ENCODE measurements around the gene ALKBH6.
A peak's percentile ranks its signal among the peaks of the same experiment; 100 is the strongest.
"Not testable (repeated sequence)": the region's sequence is repeated elsewhere in the genome, so short reads cannot be mapped to it uniquely, and the experiment has no call there.

ALKBH6 gene
- total RNA-seq, result 2.5 to 7.3 (median 3.8) reads per million in 3 experiments

DNA sequence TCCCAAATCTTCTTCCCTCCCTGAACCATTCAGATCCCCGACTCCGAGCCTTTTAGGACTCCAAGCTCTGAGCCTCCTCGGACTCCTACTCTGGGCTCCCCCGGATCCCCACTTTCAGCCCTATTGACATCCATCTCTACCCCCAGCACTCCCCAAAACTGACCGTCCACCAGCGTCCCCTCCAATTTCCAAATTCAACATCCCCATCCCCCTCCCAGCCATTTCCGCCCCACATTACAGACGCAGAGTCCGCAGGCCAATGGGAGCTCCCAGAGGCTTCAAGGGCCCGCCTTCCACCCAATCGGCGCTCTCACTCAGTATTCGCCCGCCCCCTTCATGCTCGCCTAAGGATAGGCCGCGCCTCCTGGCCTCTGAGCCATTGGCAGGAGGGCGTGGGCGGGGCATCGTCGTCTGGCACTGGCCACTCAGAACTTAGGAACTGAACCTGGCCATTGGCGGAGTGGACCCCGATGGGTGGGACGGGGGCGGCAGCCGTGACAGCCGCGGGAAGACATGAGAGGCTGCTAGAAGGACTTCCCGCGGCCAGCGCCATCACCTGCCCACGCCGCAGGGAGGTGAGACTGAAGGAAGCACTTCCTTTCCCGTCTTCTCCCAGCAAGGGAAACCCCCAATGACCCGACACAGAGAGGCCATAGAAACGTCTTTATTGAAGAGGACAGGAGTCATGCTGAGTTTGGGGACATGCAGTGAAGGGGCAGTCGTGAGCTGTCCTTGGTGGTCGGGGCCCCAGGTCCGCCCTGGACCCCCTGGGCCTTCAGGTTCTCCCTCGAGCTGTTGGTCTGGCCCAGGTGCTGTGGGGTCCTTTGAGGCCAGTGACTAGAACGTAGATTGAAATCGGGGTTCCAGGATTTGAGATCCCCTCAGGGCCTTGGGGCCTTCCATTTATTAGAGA, at the start of gene ALKBH6:
ALKBH6 (minus strand) TSS at position 202 of the 913 bp plus-strand sequence. CDS start 816 bp downstream, outside the sequence.
- peak; percentile 98 for DNase-seq

DNA sequence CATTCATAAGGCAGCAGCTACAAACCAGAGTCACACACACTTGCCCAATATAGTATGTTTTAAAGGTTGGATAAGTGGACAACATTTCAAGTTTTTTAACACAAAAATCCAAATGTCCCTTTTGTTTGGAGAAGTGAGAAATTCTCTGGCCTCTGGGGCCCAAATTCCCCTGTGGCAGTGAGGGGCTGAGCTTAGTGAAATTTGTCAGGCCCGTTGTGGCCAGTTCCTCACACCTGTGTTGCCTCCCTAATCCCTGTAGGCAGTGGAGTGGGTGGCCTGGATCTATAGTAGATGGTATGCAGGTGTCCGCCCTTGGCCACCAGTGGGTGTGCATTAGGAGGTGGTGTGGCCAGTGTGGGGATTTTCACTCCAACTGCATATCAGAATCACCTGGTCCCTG, 47.4 kb upstream of the ALKBH6 start:
- no peak for DNase-seq

DNA sequence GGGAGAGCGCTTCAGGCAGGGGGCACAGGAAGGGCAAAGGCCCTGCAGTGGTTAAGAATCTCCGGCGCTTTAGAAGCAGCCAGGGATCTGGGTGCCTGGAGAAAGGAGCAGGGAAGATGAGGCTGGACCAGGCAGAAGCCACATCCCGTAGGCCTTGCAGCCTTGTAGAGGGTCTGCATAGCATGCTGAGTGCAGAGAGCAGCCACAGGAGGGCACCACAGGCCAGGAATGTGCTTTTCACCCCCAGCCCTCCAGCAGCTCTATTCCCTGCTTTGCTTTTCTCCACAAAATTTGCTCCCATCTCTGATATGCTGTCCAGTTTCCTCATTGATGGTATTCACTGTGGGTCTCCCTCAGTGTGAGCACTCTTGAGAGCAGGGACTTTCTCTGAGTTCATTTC, 46.4 kb upstream of the ALKBH6 start:
- no peak for DNase-seq

DNA sequence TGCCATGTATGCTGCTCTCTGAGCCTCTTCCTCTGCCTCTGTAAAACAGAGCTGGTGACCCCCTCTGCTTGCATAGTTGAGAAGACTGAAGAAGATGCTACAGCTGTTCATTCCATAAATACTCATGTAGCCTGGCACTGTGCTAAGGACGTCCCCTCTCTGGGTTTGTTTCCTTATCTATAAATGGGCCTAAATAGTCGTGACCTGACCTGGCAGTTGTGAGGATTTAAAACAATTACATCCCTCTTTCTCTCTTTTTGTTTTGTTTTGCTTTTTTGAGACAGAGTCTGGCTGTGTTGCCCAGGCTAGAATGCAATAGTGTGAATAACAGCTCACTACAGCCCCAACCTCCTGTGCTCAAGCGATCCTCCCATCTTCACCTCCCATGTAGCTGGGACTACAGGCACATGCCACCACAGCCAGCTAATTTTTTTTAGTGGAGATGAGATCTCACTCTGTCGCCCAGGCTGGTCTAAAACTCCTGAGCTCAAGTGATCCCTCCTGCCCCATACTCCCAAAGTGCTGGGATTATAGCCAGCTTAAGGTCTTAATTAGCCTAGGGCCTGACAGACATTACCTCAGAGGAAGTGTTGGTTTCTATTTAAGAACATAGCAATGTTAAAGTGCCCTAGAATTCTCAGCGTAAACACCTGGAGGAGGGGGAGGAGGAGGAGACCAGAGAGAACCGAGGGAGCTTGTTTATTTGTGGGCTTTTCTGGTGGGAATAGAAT, 45.3 kb upstream of the ALKBH6 start:
- no peak for DNase-seq

DNA sequence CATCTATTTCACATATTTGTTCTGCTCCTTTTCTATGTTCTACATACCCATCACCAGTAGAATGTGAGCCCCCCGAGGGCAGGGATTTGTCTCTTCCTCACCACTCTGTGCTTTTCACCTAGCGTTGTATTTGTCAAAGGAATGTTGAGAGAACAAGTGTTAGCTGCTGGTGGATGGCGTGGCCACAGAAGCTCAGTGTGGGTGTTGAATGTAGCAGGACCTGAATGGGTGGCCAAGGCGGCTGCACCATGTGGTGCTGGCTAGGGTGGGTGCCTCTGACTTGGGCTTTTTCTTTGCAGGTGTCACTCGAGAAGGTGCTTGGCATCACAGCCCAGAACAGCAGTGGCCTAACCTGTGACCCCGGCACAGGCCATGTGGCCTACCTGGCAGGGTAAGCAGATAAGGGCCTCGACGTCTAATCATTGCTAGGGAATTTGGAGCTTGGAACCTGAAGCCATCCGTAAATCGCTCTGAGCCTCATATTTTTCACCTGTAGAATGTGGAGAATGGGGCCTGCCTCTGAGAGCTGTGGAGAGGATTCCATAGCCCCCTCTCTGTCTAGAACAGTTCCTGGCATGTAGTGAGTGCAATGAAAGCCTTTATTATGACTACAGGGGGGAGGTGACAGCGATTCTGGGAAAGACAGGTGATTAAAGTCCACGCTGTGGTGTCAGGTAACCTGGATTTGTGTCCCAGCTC, 44.6 kb upstream of the ALKBH6 start:
- DNase-seq, result no peak

DNA sequence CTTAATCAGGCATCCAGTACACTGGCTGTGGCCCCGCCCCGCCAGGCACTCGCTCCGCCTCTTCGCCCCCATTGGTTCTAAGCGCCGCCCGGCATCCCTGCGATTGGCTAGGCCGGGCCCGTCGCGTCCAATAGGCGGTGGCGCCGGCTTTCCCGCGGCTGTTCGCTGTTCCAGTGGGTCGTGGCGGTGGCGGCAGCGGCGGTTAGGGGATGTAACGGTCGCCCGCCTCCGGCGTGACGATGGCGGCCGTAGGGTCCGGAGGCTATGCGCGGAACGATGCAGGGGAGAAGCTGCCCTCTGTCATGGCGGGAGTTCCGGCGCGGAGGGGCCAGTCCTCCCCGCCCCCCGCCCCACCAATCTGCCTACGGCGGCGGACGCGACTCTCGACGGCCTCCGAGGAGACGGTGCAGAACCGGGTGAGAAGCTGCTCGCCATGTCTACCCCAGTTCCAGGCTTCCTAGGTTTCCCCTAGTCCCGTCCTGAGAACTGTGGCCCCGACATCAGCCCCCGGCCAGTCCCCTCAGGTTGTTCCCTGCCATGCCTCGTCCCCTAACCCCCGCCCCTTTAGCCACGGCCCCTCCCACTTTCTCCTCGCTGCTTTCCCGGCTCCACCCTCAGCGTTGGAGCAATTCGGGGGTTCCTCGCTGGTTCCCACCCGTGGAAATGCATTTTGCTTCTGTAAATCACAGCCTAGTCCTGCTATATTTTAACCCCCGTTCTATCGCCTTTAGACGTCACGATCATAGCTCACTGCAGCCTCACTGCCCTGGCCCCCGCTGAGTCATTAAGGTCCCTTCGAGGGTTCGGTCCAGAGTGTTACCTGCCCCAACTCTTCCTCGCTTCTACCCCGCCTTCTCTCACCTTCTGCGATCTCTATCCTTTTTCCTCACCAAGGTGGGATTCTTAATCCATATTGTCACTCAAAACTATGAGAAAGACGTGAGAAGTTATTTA, 41.0 kb upstream of the ALKBH6 start, which contains the start of gene WDR62:
WDR62 (plus strand) TSS at position 165 of the 954 bp plus-strand sequence; CDS start at position 240, 75 bp downstream.
- DNase-seq, result no peak

DNA sequence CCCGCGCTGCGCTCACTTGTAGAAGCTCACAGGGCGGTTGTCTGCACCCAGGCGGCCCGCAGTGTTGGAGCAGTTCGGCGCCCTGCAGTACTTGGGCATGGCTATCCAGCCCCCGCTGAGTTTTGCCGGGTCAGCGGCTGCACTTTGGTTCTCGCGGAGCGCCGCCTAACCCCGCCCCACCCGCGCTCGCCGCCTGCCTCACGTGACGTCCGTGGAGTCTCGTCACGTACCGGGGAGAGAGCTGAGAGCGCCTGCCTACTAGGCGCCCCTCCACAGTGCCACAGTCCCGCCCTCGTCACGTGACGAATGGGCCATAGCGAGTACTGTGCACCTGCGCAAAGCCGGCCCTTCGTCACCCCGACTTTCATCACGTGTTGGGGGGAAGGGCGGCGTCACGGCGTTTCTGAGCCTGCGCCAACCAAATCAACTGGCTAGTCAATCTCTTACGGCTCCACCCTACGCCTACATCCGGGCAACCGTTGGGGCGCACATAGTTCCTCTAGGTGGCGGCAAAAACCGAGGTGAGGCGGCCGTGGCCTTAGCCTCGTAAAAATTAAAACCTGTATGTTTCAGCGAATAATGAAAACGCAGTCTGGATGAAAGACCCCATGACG, 40.2 kb upstream of the ALKBH6 start, which contains the start of gene THAP8:
THAP8 (minus strand) TSS at position 167 of the 614 bp plus-strand sequence; CDS start at position 99, 68 bp downstream.
- DNase-seq, result peak; percentile 100

DNA sequence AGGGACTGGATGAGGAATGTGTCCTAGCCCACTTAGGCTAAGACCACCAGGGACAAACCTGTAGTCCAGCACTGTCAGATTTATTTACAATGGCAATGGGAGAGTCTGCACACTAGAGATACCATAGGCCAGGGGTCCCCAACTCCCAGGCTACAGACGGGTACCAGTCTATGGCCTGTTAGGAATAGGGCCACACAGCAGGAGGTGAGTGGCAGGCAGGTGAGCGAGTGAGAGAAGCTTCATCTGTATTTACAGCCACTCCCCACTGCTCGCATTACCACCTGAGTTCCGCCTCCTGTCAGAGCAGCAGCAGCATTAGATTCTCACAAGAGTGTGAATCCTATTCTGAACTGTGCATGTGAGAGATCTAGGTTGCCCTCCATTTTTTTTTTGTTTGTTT, 37.6 kb upstream of the ALKBH6 start:
- DNase-seq, result no peak

DNA sequence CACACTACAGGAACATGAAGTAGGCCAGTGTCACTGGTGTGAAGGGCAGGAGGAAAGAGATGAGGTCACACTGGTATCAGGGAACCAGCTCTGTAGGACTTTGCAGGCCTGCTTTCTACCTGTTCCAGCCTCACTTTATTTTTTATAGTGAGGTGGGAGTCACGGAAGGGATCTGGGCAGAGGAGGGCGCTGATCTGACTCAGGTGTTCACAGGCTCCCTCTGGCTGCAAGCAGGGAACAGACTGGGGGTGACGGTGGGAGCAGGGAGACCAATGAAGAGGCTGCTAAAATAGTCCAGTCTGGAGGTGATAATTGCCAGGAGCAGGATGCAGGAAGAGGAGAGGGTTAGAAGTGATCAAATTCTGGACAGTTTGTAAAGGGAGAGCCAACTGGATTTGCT, 37.2 kb upstream of the ALKBH6 start:
- DNase-seq, result no peak

DNA sequence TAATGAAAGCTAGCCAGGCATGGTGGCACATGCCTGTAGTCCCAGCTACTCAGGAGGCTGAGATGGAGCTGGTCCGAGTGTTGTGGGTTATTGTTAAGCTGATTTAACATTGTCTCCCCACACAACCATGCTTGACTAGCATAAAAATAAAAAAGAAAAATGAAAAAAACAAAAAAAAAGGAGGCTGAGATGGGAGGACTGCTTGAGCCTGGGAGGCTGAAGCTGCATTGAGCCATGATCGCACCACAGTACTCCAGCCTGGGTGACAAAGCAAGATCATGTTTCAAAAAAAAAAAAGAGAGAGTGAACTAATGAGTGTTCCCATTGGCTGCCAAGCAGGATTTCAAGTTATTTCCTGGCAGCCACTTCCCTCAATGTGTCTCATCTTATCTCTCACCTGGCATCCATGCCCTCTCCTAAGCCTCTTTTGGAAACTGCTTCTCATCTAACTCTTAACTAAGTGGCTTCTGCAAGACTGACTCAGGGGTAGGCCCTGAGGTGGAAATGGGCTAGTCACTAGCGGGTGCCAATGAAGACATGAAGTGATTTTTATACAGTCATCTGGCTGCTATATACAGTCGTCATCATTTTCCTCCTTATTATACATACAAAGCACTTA, 35.2 kb upstream of the ALKBH6 start:
- DNase-seq, result no peak

DNA sequence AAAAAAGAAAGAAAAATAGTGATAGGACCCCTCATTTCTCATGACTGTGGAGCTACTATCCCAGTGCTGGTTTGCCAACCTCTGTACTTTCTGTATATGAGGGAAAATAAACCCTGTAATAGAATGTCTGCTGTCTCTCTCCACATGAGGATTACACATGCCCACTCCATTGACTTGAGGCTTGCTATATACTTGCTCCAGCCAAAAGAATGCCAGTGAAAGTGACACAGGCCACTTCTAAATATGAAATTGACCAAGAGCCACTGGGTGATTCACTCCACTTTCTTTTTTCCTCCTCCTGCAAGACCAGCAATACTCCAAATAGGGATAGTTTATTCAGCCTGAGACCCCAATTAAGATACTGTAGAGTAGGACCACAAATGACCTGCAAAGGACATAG, 33.8 kb upstream of the ALKBH6 start:
- DNase-seq, result no peak

DNA sequence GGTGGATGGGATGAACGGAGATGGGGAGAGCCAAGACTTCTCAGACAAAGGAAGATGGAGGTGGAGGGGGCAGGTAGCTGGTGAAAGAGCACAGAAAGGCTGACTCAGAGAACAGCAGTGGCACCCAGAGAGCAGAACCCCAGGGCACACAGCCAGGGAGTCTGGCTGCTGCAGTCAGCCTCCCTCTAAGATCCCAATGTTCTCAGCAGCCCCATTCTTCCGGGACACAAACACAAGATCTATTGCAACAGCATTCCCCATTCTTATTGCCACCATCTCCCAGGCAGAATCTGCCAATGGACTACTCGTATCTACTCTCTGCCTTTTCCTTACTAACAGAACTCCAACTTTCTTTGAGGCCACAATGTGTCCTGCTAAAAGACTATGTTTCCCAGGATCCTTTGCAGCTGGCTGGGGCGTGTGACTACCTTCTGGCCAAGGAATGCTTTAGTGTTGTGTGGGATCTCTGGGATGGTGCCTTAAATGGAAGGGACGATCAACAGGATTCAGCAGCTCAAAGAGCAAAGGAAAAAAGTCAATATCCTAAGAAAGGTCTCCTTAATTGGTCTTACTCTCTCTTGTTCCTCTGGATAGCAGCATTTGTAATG, 32.5 kb upstream of the ALKBH6 start:
- no peak for DNase-seq

DNA sequence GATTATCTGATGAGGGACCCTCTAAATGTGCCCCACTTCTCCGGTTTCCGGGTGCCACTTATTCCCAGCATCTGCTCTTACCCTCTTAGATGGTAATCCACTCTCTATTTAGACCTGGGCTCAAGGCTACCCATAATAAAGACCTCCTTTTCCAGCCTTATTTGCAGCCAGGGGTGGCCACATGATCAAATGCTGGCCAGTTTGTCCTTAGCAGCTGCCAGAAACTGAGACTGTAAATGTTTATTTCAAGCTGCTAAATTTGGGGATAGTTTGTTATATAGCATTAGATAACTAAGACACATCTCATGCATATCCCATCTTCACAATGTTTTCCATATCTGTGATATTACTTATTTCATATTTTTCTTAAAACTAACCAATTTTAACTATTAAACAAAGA, 29.9 kb upstream of the ALKBH6 start:
- no peak for DNase-seq

DNA sequence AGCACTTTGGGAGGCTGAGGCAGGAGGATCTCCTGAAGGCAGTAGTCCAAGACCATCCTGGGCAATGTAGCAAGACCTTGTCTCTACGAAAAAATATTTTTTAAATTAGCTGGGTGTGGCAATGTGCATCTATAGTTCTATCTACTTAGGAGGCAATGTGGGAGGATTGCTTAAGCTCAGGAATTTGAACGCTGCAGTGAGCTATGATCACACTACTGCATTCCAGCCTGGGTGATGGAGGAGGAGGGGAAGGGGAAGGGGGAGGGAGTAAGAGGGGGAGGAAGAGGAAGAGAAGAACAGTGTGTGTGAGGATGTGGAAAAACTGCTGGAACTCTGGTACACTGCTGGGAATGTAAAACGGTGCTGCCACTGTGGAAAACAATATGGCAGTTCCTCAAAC, 27.8 kb upstream of the ALKBH6 start:
- no peak for DNase-seq

DNA sequence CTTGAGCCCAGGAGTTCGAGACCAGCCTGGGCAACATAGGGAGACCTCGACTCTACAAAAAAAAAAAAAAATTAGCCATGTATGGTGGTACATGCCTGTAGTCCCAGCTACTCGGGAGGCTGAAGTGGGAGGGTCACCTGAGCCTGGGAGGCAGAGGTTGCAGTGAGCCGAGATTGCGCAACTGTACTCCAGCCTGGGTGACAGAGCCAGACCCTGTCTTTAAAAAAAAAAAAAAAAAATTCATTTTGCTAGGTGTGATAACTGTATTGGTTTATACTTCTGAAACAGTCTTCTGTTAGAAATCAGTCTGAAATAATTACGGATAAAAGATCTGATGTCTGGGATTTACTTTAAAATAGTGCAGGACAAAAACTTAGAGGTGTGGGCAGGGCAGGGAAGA, 27.1 kb upstream of the ALKBH6 start:
- DNase-seq, result not testable (repeated sequence)

DNA sequence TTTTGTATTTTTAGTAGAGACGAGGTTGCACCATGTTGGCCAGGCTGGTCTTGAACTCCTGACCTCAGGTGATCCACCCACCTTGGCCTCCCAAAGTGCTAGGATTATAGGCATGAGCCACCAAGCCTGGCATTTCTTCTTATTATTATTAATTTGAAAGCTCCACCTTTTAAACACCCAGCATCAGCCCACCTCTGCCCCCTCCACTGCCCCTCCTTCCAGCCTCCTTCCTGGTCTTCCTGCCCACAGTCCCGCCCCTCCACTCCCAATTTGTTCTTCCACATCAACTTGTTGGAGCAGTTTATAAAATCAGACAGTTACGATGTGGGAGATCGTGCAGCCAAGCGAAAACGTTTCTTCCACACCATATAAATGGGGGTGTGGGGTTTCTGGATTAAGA, 26.5 kb upstream of the ALKBH6 start:
- no peak for DNase-seq

DNA sequence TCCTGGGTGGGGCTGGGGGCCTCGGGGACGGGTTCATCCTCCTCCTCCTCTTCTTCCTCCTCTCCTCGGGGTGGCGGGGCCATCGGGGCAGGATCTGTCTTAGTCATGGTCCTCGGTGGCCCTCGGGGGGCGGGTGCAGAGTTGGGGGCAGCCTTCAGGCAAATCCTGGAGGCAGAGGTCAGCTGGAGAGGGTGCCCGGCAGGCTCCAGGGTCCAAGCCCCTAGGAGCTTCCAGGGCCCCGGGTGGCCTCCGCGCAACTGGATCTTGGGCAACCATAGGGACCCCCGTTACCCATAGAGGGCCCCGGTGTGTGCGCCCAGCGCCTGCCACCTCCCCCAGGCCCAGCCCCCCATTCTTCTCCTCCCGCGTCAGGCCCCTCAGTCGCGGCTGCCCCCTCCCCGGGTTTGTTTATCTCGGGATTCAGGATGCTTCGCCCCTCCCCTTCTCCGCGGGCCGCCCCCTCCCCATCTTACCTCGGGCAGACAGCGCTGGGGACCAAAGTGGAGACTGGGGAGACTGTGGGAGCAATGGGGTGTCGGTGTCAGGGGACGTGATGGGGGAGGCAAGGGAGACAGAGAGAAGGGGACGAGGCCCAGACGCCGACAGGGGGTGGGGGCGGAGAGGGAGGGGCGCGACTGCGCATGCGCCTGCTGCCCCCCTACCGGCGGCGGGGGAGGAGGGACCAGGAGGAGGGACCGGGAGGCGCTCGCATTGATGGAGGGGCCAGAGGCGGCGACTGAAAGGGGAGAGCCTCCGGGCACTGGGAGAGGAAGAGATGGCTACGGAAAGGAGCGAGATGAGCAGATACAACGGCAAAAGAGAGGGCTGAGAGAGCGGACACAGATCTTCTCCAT, 18.5 kb upstream of the ALKBH6 start, which contains the start of gene CLIP3:
CLIP3 (minus strand) TSS at position 623 of the 854 bp plus-strand sequence; CDS start at position 107, 516 bp downstream.
- DNase-seq, result peak; percentile 12

DNA sequence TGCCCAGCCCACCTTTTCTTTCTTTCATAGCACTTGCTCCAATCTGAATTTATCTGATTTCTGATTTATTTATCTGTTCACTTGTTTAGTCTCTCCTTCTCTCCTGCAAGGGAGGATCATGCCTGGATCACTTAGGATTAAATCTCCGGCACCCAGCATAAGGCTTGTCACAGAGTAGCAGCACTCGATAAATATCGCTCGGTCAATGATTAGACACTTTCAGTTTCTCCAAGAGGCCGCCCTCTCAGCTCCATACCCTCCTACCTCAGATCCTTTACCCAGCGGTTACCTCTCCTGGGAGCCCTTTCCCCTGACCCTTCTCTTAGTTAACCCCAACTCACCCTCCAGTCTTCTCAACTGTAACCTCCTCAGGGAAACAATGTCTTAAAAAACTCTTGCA, 17.3 kb upstream of the ALKBH6 start:
- no peak for DNase-seq
